Measurements from ENCODE around the gene SLC25A45.

Gene SLC25A45

GRCh38 chr11:65396769-65397745, 14.6 kb upstream of the SLC25A45 start:
- no peaks in the 10 kb centered on the region for H3K36me3 ChIP-seq
- TF ChIP-seq, protein P1, sequence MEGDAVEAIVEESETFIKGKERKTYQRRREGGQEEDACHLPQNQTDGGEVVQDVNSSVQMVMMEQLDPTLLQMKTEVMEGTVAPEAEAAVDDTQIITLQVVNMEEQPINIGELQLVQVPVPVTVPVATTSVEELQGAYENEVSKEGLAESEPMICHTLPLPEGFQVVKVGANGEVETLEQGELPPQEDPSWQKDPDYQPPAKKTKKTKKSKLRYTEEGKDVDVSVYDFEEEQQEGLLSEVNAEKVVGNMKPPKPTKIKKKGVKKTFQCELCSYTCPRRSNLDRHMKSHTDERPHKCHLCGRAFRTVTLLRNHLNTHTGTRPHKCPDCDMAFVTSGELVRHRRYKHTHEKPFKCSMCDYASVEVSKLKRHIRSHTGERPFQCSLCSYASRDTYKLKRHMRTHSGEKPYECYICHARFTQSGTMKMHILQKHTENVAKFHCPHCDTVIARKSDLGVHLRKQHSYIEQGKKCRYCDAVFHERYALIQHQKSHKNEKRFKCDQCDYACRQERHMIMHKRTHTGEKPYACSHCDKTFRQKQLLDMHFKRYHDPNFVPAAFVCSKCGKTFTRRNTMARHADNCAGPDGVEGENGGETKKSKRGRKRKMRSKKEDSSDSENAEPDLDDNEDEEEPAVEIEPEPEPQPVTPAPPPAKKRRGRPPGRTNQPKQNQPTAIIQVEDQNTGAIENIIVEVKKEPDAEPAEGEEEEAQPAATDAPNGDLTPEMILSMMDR (IDR thresholded peaks at IDR 0.05; ENCODE audit: low read depth, low read length), result no peak
- no peaks in the 10 kb centered on the region for H3K27me3 ChIP-seq
- no peaks in the 10 kb centered on the region for H3K4me1 ChIP-seq
- no peak overlapping the region for H3K4me3 ChIP-seq (ENCODE audit: low read depth, low read length)
- H3K9me3 ChIP-seq, result no peaks in the 10 kb centered on the region
- DNase-seq, result no peak

GRCh38 chr11:65395961-65396530, 13.6 kb upstream of the SLC25A45 start:
- Histone ChIP-seq H3K9me3 (no peaks in the 10 kb centered on the region), H3K4me3 (ENCODE audit: low read depth, low read length) (no peak overlapping the region), H3K27me3 (no peaks in the 10 kb centered on the region), H3K36me3 (no peaks in the 10 kb centered on the region), H3K4me1 (no peaks in the 10 kb centered on the region)
- DNase-seq, result no peak
- TF ChIP-seq, protein P1 (IDR thresholded peaks at IDR 0.05; ENCODE audit: low read depth, low read length), result no peak

DNA sequence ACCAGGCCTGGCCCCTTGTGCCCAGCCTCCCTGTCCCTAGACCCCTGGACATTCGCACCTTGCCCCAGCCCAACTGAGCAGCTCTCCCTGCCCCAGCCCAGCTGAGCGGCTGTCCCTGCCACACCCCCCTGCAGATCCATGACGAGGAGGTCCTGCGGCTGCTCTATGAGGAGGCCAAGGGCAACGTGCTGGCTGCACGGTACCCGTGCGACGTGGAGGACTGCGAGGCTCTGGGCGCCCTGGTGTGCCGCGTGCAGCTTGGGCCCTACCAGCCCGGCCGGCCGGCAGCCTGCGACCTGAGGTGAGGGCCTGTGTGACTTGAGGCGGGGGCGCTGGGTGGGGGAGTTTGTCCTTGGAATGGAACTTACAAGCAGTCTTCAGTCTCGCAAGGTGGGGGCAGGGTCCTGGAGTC, 11.7 kb upstream of the SLC25A45 start:
- no peak for DNase-seq
- H3K36me3 ChIP-seq, result no peaks in the 10 kb centered on the region
- H3K9me3 ChIP-seq, result no peaks in the 10 kb centered on the region
- H3K4me3 ChIP-seq (ENCODE audit: low read depth, low read length), result no peak overlapping the region
- H3K27me3 ChIP-seq, result no peaks in the 10 kb centered on the region
- H3K4me1 ChIP-seq, result no peaks in the 10 kb centered on the region
- TF ChIP-seq, protein P1 (IDR thresholded peaks at IDR 0.05; ENCODE audit: low read depth, low read length), result no peak

GRCh38 chr11:65393513-65394079, 11.2 kb upstream of the SLC25A45 start:
- Histone ChIP-seq H3K36me3 (no peaks in the 10 kb centered on the region), H3K4me3 (ENCODE audit: low read depth, low read length) (no peak overlapping the region), H3K9me3 (no peaks in the 10 kb centered on the region), H3K27me3 (no peaks in the 10 kb centered on the region), H3K4me1 (no peaks in the 10 kb centered on the region)
- TF ChIP-seq, protein P1 (IDR thresholded peaks at IDR 0.05; ENCODE audit: low read depth, low read length), result no peak
- no peak for DNase-seq

- H3K36me3 ChIP-seq, result no peaks in the 10 kb centered on the region
- TF ChIP-seq, protein P1 (IDR thresholded peaks at IDR 0.05; ENCODE audit: low read depth, low read length), result no peak
Observed at GRCh38 chr11:65392899-65393298, 10.5 kb upstream of the SLC25A45 start.

More at GRCh38 chr11:65392899-65393298, 10.5 kb upstream of the SLC25A45 start:
- no peaks in the 10 kb centered on the region for H3K4me1 ChIP-seq
- no peaks in the 10 kb centered on the region for H3K9me3 ChIP-seq
- no peak for DNase-seq
- H3K4me3 ChIP-seq (ENCODE audit: low read depth, low read length), result no peak overlapping the region
- H3K27me3 ChIP-seq, result no peaks in the 10 kb centered on the region

All from BE2C (cell line).